Thoracic aorta (tissue), 2 donors: ENCODE results near the gene COL6A3. TPM values are rescaled to one million over a fixed set of nuclear protein-coding genes. Genes with fewer than 3 reads are reported as not detected.

Source experiments
- ATAC-seq: fragments of 150-250 bp; one replicate; pipeline ENCODE4 v1.8.0; 2017; ENCODE audit warnings: low read depth; ENCODE audit not compliant: insufficient number of reproducible peaks, low FRiP score
- DNase-seq: peaks from one replicate; pipeline ENCODE4 v3.0.0-alpha.2; 2020; ENCODE audit warnings: low spot score
- H3K27ac ChIP-seq, 2 donors: fragments of 200-600 bp; sonication (generic); 1 replicate in 1 of 2; 2 replicates in 1 of 2; pipeline ENCODE4 v1.5.1; 2016; ENCODE audit warnings: mild to moderate bottlenecking in 2 of 2, moderate library complexity in 2 of 2
- H3K27me3 ChIP-seq: fragments of 200-600 bp; sonication (generic); replicated peaks from 2 replicates; pipeline ENCODE4 v1.6.0; 2016; ENCODE audit warnings: mild to moderate bottlenecking; ENCODE audit not compliant: insufficient read depth
- H3K36me3 ChIP-seq: fragments of 200-600 bp; sonication (generic); one replicate; pipeline ENCODE4 v1.5.1; 2016
- H3K4me1 ChIP-seq, 2 donors: fragments of 200-600 bp; sonication (generic); 1 replicate in 1 of 2; 2 replicates in 1 of 2; pipeline versions ENCODE4 v1.5.1 to v1.6.0; 2016; ENCODE audit warnings: low read depth in 2 of 2, mild to moderate bottlenecking in 1 of 2; ENCODE audit not compliant: control insufficient read depth in 1 of 2
- H3K4me3 ChIP-seq: fragments of 200-600 bp; sonication (generic); 2 replicates; pipeline ENCODE4 v1.5.1; 2016; ENCODE audit warnings: mild to moderate bottlenecking
- H3K9me3 ChIP-seq: fragments of 200-600 bp; sonication (generic); 2 replicates; pipeline ENCODE4 v1.5.1; 2016
- total RNA-seq, 2 donors: library from RNA; depleted of rRNA; stranded (reverse); fragments of >200 nt; gene quantifications; one replicate each; pipeline versions ENCODE4 v1.1.0 to v1.2.3, GENCODE V29; 2016
- TF ChIP-seq, protein P1 (sequence below): fragments of 200-600 bp; sonication (generic); IDR thresholded peaks from one replicate; pipeline ENCODE4 v1.5.1; 2019; ENCODE audit warnings: antibody characterized with exemption

Gene COL6A3
- total RNA-seq, 2 donors from 2014 or later = 118 to 155 TPM

DNA sequence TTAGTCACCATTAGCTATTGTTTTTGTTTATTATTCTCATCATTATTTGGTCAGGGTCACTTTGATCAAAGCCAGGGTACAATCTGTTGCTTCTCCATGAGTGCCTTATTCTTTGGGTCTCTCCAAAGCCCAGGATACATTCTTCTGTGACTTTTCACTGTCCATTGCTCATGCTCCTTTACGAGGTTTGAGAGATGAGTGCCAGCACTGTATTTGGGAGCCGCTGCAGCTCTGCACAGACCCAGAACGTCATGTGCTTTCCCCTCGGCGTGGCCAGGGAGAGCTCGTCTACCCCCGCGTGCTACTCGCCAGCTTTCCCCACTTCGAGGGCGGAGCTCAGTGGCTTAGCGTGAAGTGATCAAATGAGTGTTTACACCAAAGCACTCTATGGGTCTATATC lies 123.7 kb downstream of the COL6A3 start:
- H3K9me3 ChIP-seq = no peaks in the 10 kb centered on the region
- no peaks in the 10 kb centered on the region for H3K36me3 ChIP-seq
- peaks cover 17 to 30% of the 10 kb centered on the region in 2 donors for H3K4me1 ChIP-seq
- DNase-seq = peak; percentile 58
- peak overlapping the region; percentile 70 to 85 for H3K27ac ChIP-seq
- ATAC-seq = peak; percentile 46
- TF ChIP-seq, protein P1, sequence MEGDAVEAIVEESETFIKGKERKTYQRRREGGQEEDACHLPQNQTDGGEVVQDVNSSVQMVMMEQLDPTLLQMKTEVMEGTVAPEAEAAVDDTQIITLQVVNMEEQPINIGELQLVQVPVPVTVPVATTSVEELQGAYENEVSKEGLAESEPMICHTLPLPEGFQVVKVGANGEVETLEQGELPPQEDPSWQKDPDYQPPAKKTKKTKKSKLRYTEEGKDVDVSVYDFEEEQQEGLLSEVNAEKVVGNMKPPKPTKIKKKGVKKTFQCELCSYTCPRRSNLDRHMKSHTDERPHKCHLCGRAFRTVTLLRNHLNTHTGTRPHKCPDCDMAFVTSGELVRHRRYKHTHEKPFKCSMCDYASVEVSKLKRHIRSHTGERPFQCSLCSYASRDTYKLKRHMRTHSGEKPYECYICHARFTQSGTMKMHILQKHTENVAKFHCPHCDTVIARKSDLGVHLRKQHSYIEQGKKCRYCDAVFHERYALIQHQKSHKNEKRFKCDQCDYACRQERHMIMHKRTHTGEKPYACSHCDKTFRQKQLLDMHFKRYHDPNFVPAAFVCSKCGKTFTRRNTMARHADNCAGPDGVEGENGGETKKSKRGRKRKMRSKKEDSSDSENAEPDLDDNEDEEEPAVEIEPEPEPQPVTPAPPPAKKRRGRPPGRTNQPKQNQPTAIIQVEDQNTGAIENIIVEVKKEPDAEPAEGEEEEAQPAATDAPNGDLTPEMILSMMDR = no peak
- peak overlapping the region; percentile 52 for H3K4me3 ChIP-seq
- H3K27me3 ChIP-seq = no peaks in the 10 kb centered on the region

DNA sequence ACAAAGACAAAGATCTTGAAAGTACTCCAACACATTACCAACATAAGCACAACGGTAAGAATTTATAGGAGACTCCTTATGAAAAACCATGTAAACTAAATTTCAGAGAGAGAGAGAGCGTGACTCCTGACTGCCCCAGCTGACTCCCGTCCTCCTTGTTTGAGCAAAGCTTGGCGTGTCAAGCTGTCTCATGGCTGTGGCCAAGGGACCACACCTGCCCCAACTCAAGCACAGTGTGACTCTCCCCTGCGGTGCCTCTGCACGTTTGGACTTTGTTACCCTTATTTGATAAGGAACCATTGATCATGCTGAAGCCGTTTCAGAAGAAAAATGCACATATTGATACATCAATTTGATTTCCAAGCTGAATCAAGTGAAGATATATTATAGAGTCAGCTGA lies 124.8 kb downstream of the COL6A3 start:
- no peak for DNase-seq
- Histone ChIP-seq H3K4me1 (peaks cover 17 to 30% of the 10 kb centered on the region in 2 donors), H3K27me3 (no peaks in the 10 kb centered on the region), H3K4me3 (no peak overlapping the region), H3K36me3 (no peaks in the 10 kb centered on the region), H3K27ac (no peak overlapping the region), H3K9me3 (no peaks in the 10 kb centered on the region)
- TF ChIP-seq, protein P1 = no peak
- ATAC-seq = no peak

DNA sequence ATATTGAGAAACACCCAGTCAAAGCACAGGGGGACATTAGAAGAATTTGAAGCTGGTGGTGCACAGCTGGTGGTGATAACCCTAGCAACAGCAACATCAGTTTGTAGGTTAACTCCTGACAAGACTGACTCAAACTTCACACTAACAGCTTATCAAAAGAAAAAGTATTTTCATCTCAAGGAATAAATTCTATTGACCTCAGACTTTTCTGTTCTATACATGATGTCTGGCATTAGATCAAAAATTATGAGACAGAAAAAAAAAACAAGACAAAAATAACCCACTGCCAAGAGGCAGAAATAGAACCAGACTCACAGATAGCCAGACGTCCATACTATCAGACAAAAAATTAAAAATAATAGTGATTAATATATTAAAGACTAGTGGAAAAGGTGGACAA lies 126.1 kb downstream of the COL6A3 start:
- Histone ChIP-seq H3K4me3 (no peak overlapping the region), H3K9me3 (no peaks in the 10 kb centered on the region), H3K27ac (no peak overlapping the region), H3K36me3 (no peaks in the 10 kb centered on the region), H3K27me3 (no peaks in the 10 kb centered on the region), H3K4me1 (peaks cover 17 to 30% of the 10 kb centered on the region in 2 donors)
- TF ChIP-seq, protein P1 = no peak
- no peak for ATAC-seq
- no peak for DNase-seq

GRCh38 chr2:237283131-237283928 lies 130.6 kb downstream of the COL6A3 start:
- Histone ChIP-seq H3K9me3 (no peaks in the 10 kb centered on the region), H3K4me3 (no peak overlapping the region), H3K4me1 (peaks cover 5 to 25% of the 10 kb centered on the region in 2 donors), H3K27ac (no peak overlapping the region), H3K36me3 (no peaks in the 10 kb centered on the region), H3K27me3 (no peaks in the 10 kb centered on the region)
- no peak for ATAC-seq
- no peak for DNase-seq
- TF ChIP-seq, protein P1 = no peak

DNA sequence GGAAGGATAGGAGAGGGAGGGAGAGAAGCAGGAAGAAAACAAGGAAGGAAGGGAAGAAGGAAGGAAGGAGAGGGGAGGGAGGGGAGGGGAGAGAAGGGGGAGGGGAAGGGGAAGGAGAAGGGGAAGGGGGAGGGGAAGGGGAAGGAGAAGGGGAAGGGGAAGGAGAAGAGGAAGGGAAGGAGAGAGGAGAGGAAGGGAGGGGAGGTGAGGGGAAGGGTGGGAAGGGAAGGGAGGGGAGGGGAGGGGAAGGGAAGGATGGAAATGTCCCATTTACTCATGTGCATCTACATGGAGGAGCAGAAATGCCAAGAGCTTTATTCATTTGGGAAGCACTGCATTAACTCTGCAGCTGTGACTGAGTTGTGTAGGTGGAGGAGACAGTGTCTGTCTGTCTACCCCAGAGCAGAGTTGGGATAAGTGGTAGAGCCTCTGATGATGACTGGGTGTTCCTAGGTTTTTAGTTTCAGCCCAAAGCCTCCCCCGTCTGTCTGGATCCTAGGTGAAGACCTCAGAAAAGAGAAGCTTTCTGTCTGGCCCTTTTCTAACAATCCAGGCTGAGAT lies 131.3 kb downstream of the COL6A3 start:
- Histone ChIP-seq H3K27me3 (no peaks in the 10 kb centered on the region), H3K4me1 (peaks cover 5 to 30% of the 10 kb centered on the region in 2 donors), H3K4me3 (no peak overlapping the region), H3K27ac (no peak overlapping the region), H3K9me3 (no peaks in the 10 kb centered on the region), H3K36me3 (no peaks in the 10 kb centered on the region)
- ATAC-seq = no peak
- no peak for DNase-seq
- TF ChIP-seq, protein P1 = no peak
